ENCODE measurements around the gene COG5.

The COG5 gene

GRCh38 chr7:107373354-107373753, 190.4 kb downstream of the COG5 start:
- DNase-seq (ENCODE audit: low spot score): no peak
- Histone ChIP-seq H3K27ac (no peak overlapping the region), H3K4me3 (no peak overlapping the region)
- no peak for TF ChIP-seq CTCF (IDR thresholded peaks at IDR 0.05)

- H3K27ac ChIP-seq: no peak overlapping the region
- no peak for TF ChIP-seq CTCF (IDR thresholded peaks at IDR 0.05)
- H3K4me3 ChIP-seq: no peak overlapping the region
- no peak for DNase-seq (ENCODE audit: low spot score)
Measured at GRCh38 chr7:107372298-107372697, 191.4 kb downstream of the COG5 start.

GRCh38 chr7:107370816-107371215, 192.9 kb downstream of the COG5 start:
- no peak for TF ChIP-seq CTCF (IDR thresholded peaks at IDR 0.05)
- Histone ChIP-seq H3K27ac (no peak overlapping the region), H3K4me3 (no peak overlapping the region)
- DNase-seq (ENCODE audit: low spot score): no peak

GRCh38 chr7:107364787-107365186, 198.9 kb downstream of the COG5 start:
- DNase-seq (ENCODE audit: low spot score): no peak
- Histone ChIP-seq H3K27ac (no peak overlapping the region), H3K4me3 (no peak overlapping the region)
- TF ChIP-seq CTCF (IDR thresholded peaks at IDR 0.05): no peak

GRCh38 chr7:107359520-107360316, 204.0 kb downstream of the COG5 start:
- no peak for DNase-seq (ENCODE audit: low spot score)
- H3K4me3 ChIP-seq: no peak overlapping the region
- H3K27ac ChIP-seq: no peak overlapping the region
- no peak for TF ChIP-seq CTCF (IDR thresholded peaks at IDR 0.05)

GRCh38 chr7:107355616-107356015, 208.1 kb downstream of the COG5 start:
- no peak overlapping the region for H3K27ac ChIP-seq
- DNase-seq (ENCODE audit: low spot score): no peak
- no peak overlapping the region for H3K4me3 ChIP-seq
- no peak for TF ChIP-seq CTCF (IDR thresholded peaks at IDR 0.05)

GRCh38 chr7:107354640-107355039, 209.1 kb downstream of the COG5 start:
- H3K4me3 ChIP-seq: no peak overlapping the region
- DNase-seq (ENCODE audit: low spot score): no peak
- TF ChIP-seq CTCF (IDR thresholded peaks at IDR 0.05): no peak
- H3K27ac ChIP-seq: no peak overlapping the region

Measured in coronary artery (tissue), 2 donors.